HuH-7 (cell line): ENCODE results near the gene ERN2.
A peak's percentile ranks its signal among the peaks of the same experiment; 100 is the strongest.
"Not testable (repeated sequence)": the region's sequence is repeated elsewhere in the genome, so short reads cannot be mapped to it uniquely, and the experiment has no call there.

Source experiments
- DNase-seq: peaks from one replicate; pipeline ENCODE4 v3.0.0; 2011; ENCODE audit warnings: low spot score

ERN2 gene

DNA sequence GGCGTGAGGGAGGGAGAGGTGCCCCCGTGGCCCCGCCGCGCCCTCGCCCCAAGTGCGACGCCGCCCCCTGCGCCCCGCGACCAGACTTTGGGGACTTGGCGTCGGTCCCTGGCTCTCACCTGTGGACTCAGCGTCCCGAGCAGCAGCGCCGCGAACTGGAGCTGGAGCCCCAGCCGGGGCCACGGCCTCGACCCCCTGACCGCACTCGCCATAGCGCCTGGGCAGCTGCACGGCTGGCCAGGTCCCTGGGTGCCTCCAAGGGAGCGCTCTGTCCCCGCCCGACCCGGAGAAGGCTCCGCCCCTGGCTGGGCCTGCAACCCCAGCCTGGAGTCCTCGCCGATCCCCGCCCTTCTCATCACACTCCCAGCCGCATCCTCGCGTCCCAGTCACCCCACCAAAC is at the start of gene ERN2:
Gene ERN2, minus strand, starts transcription at position 247 of the 400 bp plus-strand sequence. Its CDS starts 35 bp downstream, at position 212.
- DNase-seq = no peak

DNA sequence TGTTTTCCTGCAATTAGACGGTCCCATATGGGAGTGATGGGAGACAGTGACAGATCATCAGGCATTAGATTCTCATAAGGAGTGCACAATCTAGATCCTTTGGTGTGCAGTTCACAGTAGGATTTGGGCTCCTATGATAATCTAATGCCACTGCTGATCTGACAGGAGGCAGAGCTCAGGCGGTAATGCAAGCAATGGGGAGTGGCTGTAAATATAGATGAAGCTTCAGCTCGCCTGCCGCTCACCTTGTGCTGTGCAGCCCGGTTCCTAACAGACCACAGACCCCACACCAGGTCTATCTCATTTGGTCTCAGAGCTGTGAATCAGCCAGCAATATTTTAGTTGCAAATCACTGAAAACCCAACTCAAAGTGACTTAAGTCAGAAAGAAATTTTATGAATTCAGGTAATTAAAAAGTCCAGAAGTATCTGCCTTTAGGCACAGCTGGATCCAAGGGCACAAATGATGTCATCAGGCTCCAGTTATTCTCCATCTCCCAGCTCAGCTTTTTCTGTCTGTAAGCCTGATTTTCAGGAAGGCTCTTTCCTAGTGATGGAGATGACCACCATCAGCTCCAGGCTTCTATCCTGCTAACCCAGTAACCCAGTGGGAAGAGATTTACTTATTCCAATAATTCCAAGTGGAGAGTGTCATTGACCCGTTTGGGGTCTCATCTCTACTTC is 45.1 kb upstream of the ERN2 start:
- no peak for DNase-seq

DNA sequence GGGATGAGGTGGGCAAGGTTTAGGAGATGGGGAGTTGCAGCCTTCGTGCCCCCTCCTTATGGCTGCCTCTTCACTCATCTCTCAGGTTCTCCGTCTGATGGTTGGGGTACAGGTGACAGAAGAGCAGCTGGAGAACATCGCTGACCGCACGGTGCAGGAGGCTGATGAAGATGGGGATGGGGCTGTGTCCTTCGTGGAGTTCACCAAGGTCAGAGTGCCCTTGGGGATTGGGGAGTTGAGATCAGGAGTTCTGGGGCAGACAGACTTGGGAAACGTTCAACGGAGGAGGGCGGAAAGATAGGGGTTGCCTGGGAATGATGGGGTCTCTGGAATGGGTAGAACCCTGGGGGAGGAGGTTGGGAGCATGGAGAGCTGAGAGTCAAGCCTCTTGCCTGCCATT is 44.1 kb upstream of the ERN2 start:
- DNase-seq = no peak

DNA sequence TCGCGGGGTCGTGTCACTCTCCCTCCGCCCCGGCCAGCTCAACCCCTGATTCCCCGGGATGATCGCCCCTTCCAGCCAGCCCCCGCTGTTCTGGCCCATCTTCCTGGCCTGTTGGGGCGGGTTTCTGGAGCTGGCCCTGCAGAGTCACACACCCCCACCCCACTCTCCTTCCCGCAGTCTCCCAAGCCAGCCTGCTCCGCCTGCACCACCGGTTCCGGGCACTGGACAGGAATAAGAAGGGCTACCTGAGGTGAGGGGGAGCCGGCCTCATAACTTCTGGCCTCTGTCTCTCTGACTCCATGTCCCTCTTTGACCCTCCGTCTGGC is 42.4 kb upstream of the ERN2 start:
- DNase-seq = no peak

DNA sequence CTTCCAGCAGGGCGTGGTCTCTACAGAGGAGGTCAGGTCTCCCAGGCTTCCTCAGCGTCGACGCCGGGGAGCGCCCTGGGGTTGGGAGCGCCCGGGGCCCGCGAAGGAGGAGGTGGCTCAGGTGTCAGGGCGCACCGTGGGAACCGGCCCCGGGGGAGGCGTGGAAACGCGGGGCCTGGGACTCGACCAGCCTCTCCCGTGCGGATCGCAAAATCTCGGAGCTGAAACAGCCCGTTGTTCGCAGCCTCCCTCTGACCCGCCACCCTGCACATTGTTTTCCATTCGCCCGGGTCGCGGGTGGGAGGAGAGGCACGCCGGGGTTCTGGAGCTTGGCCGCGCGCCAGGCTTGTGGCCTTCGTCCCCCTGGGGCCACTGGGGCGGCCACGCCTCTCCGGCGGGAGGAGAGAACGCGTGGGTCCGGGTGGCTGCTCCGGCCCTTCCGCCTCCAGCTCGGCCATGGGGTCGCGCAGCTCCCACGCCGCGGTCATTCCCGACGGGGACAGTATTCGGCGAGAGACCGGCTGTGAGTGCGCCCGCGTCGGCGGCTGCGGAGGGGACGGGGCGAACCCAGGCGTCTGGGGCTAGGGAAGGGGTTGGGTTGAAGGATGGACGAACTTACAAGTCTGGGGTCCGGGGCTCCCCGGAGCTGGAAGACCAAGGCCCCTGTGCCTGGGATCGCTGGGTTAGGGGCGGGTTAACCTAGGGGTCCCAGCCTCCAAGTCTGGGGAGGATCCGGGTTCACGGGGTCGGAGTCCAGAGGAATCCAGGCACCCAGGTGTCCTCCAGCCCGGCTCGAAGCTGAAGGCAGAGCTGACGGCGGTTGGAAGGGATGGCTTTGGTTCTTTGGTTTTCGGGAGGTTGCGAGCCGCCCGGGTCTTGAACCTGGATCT is 41.8 kb upstream of the ERN2 start, which contains the start of gene CHP2:
Gene CHP2, plus strand, starts transcription at position 433 of the 890 bp plus-strand sequence. Its CDS starts 24 bp downstream, at position 457.
- DNase-seq = no peak

DNA sequence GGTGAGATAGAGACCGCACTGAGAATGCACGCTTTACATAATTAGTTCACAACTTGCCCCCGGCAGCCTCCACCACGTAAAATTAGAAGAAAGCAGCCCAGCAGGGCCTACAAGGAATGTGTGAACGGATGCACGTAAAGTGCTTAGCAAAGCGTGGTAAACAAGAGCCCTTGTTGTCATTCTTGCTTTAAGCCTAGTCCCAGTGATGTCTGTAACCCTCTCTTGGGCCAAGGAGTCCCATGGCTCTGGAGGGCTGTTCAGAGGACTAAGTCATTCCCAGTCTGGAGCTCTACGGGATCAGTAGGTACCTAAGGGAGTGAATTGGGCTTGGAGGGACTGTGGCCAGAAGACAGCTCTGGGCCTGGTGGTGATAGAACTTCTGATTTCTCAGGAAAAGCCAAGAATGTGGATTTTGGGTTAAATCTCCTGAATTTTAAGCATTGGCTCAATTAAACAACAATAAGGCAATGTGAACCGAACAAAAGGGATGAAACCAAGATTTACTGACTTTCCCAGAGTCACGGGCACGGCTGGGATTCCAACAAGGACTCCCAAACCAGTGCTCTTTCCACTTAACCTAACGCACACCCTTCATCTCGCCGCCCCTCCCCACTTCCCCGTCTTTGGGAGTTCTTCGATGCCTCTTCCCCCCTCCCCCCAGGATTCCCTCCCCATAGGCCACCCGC is 41.0 kb upstream of the ERN2 start:
- DNase-seq = no peak

DNA sequence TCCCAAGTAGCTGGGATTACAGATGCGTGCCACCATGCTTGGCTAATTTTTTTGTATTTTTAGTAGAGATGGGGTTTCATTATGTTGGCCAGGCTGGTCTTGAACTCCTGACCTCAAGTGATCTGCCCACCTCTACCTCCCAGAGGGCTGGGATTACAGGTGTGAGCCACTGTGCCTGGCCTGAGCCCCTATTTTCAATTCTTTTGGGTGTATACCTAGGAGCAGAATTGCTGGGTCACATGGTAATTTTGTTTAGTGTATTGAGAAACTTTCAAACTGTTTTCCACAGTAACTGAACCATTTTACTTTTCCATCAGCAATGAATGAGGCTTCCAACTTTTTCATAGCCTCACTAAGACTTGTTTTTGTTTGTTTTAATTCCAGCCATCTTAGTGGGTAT is 38.0 kb upstream of the ERN2 start:
- DNase-seq = not testable (repeated sequence)

DNA sequence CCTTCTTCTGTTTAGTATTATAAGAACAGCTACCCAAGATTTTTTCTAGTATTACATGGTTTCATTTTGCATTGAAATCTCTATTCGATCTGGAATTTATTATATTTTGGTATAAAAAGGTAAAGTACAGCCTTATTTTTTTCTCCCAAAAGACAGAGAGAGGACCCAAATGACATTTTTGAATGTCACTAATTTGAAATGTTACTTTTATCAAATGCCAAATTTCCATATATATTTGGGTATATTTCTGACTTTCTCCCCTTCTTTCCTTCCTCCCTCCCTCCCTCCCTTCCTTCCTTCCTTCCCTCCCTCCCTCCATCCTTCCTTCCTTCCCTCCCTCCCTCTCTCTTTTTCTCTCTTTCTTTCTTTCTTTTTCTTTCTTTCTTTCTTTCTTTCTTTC is 35.6 kb upstream of the ERN2 start:
- no peak for DNase-seq

DNA sequence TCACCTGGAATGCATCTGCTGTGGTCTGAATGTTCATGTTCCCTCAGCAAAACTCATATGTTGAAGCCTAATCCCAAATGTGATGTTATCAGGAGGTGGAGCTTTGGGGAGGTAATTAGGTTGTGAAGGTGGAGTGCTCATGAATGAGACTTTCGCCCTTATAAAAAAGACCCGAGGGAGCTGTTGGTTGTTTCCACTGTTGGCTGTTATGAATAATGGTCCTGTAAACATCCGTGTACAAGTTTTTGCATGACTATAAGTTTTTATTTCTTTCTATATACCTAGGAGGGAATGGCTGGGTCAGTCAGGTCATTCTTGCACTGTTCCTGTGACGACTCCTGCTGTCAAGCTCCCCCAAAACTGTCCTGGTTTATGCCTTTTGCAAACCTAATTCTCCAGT is 32.2 kb upstream of the ERN2 start:
- no peak for DNase-seq

DNA sequence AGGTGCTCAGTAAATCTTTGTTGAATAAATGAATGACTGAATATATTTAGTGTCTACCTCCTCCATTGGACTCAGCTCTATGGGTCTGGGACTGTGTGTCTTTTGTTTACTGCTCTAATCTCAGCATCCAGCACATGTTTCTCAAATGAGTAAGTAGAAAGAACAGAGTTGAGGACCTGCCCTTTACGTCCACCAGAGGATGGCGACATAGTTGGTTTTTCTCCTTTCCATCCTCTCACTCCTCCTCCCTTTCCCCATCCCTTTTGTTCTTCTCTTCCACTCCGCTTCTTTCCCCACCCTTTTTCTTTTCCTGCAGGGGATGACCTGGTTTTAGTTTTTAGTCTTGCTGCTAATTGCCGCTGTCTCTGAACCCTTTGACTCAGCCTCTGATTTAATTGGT is 29.7 kb upstream of the ERN2 start:
- DNase-seq = no peak

DNA sequence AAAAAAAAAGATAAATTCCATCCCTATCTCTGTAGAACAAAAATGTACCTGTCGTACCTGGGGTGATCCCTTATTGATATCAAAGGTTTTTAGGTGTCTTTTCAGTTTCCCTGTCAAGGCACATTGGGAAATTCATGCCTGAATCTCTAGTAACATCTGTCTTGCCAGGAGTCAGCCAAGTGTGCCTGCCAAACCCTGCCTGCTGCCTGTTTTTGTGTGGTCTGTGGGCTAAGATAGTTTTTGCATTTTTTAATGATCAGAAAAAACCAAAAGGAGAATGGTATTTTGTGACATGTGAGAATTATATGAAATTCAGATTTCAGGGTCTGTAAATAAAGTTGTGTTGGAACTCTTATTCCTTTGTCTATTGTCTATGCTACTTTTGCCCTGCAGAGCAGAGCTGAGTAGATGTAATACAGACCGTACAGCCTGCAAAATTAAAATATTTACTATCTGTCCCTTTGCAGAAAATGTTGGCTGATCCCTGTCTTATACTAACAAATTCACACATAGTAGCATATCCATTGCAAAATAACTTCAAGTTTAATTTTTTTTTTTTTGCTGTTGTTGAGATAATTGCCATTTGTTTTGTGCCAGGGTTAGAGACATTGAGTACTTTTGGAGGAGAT is 28.8 kb upstream of the ERN2 start:
- DNase-seq = no peak

DNA sequence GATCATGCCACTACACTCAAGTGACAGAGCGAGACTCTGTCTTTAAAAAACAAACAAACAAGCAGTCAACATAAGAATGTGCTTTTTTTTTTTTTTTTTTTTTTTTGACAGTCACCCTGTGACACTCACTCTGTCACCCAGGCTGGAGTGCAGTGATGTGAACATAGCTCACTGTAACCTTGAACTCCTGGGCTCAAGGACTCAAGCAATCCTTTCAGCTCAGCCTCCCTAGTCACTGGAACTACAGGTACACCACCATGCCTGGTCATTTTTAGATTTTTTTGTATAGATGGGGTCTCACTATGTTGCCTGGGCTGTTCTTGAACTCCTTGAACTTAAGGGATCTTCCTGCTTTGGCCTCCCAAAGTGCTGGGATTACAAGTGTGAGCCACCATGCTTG is 26.5 kb upstream of the ERN2 start:
- DNase-seq = no peak

DNA sequence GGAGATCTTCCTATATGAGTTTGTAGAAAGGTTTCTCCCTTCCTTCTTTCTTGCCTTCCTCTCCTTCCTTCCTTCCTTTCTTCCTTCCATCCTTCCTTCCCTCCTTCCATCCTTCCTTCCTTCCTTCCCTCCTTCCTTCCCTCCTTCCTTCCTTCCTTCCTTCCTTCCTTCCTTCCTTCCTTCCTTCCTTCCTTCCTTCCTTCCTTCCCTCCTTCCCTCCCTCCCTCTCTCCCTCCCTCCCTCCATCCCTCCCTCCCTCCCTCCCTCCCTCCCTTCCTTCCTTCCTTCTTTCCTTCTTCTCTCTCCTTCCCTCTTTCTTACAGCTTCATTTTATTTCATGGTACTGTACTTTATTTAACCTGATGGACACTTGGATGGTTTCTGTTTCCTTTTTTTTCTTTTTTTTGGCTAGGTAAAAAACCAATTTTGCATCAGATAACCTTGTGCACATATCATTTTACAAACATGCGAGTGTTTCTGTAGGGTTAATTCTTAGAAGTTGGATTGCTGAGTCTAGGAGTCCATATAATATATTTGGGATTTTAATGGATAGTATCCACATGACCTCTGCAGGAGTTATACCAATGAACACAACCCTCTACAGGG is 24.5 kb upstream of the ERN2 start:
- not testable (repeated sequence) for DNase-seq

DNA sequence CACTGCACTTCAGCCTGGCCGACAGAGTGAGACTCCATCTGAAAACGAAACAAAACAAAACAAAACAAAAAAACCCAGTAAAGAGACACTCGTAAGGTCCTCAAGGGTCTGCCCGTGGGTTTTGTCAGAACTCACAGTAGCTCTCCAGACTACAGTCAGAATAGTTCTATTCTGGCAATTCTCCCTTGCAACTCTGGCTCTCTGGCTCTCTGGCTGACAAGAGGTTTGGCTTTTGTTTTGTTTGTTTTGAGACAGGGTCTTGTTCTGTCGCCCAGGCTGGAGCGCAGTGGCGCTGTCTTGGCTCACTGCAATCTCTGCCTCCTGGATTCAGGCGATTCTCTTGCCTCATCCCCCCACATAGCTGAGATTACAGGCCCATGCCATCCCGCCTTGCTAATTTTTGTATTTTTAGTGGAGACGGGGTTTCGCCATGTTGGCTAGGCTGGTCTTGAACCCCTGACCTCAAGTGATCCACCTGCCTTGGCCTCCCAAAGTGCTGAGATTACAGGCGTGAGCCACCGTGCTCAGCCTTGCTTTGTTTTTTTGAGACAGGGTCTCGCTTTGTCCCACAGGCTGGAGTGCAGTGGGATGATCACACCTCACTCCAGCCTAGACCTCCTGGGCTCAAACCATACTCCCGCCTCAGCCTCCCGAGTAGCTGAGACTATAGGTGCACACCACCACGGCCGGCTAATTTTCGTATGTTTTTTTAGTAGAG is 21.3 kb upstream of the ERN2 start:
- DNase-seq = no peak

DNA sequence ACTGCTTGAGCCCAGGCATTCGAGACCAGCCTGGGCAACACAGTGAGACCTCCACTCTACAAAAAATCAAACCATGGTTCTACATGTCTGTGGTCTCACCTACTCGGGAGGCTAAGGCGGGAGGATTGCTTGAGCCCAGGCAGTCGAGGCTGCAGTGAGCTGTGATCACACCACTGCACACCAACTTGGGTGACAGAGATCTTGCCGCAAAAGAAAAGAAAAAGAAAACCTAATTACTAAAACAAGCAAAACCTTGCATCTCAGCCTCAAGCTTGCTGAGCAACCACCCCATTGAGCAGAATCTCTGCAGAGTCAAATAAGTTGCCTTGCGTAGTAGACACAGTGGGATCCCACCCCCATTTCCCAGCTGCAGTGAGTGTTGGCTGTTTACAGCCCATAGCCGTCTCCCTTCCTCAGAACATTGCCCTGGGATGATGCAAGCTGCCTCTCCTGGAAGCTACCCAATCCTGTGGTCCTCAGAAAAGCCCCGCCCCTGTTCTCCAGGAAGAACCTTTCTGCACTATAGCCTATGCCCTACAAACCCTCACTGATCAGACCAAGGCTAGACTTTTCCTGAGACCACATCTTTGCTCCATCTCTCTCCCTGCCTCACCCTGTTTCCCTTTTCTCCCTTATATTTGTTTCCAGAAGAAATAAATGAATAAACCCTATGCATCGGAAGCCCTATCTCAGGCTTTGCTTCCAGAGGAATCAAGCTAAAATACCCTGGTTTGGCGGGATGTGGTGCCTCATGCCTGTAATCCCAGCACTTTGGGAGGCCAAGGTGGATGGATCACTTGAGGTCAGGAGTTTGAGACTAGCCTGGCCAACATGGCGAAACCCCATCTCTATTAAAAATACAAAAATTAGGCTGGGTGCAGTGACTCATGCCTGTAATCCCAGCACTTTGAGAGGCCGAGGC is 16.7 kb upstream of the ERN2 start:
- peak; percentile 44 for DNase-seq

DNA sequence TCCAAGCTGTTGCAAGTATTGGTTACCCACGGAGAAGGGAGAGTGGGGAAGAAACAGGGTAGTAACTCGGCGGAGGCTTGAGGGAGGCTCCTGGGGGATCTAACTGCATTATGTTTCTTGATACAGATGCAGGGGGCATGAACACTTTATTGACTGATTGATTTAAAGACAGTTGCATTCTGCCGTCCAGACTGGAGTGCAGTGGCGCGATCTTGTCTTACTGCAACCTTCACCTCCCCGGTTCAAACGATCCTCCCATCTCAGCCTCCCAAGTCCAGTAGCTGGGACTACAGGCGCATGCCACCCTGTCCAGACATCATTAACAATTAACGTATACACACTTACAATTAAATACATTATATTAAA is 15.1 kb upstream of the ERN2 start:
- no peak for DNase-seq

DNA sequence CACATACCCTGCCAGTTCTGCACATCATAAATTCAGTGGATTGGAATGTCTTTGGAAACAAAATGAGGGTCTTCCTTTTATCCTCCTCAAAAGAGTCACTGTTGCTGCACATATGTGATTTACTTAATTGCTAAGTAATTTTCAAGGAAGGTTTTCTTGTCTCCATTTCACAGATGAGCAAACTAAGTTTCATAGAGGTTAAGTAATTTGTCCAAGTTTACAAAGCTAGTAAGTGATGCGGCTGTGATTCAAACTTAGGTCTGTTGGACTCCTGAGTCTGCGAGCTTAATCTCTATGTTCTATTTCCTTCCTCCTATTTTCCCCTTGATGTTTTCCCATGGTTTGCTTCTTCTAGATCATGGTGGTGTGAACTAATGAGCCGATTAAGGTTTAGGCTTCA is 13.7 kb upstream of the ERN2 start:
- DNase-seq = no peak

DNA sequence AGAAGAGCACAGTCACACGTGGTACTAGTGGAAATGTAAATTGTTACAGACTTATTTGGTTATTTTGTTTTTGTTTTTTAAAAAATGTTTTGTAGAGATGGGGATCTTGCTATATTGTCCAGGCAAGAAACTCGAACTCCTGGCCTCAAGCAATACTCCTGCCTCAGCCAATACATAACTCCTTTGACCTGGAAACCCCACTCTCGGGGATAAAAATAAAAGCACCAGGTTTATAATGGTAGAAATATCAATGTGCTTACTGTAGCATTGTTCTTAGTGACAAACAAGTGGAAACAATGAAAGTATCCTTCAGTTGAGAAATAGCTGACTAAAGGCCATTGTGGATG is 11.7 kb upstream of the ERN2 start:
- DNase-seq = no peak

DNA sequence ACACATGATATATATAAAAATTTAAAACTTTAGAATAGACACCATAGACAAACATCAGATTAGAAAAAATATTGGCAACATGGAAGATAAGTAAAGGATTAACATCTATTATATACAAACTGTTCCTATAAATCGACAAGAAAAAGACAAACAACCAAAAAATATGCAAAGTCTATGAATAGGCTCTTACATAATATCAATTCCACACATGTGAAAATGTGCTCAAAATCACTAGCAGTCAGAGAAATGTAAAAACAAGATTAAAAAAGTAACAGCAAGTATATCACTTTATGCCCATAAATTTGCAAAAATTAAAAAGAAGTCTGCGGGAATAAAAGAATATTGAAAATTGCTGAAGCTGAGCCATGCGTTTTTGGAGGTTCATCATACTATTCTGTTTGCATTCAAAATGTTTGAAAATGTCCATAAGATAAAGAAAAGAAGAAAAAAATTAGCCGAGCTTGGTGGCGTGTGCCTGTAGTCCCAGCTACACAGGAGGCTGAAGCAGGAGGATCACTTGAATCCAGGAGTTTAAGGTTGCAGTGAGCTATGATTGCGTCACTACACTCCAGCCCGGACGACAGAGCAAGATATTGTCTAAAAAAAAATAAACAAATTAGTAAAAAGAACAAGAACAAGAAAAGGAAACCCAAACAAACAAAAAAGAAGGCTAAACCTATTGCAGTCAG is 11.2 kb upstream of the ERN2 start:
- DNase-seq = no peak
